Left kidney (tissue), 2 donors: ENCODE measurements around the gene CD27. TPM values are rescaled to one million over a fixed set of nuclear protein-coding genes. Genes with fewer than 3 reads are reported as not detected.
A peak's percentile ranks its signal among the peaks of the same experiment; 100 is the strongest.
"Not testable (repeated sequence)": the region's sequence is repeated elsewhere in the genome, so short reads cannot be mapped to it uniquely, and the experiment has no call there.

Experiments used
- DNase-seq: peaks from one replicate; pipeline ENCODE4 v3.0.0-alpha.2; 2013
- polyA plus RNA-seq: library from polyadenylated mRNA; unstranded; fragments of 120-200 nt; gene quantifications from one replicate; pipeline ENCODE4 v1.2.1, GENCODE V29; 2013; ENCODE audit not compliant: insufficient read length

The CD27 gene
- polyA plus RNA-seq, 1 donor: 1.2 TPM

GRCh38 chr12:6461401-6462233 lies 16.9 kb downstream of the CD27 start:
- DNase-seq: no peak

DNA sequence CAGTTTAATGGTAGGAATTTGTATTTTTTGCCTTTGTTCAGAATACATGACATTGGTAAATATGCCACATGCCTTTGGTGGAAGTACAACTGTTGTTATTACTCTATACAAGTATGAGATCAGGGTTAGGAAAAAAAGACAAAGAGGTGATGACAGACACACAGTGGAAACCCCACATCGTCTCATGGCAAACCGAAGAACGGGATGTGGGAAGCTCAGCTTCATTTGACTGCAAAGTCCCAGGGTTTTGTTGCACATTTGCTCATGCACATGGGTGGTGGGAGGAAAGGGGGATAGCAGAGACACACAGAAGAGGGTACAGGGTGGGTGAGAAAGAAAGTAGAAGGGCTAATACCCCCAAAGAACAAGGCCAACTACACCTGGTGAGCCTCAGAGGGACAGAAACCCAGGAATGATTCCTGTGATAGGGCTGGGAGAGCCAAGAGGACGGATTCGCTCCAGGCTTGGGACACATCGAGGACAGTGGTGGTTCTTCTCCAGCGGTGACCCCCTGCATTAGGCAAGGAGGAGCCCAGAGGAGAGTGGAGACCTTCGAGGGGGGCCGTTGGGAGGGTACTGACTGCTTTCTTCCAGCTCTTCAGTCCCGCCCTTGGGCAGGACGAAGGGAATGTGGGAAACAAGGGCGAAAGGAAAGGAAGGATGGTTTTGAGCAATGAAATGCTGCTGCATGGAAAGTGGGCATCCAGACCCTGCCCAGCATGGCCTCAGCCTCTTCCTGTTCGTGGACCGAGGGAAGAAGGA lies 17.7 kb downstream of the CD27 start:
- DNase-seq: no peak

DNA sequence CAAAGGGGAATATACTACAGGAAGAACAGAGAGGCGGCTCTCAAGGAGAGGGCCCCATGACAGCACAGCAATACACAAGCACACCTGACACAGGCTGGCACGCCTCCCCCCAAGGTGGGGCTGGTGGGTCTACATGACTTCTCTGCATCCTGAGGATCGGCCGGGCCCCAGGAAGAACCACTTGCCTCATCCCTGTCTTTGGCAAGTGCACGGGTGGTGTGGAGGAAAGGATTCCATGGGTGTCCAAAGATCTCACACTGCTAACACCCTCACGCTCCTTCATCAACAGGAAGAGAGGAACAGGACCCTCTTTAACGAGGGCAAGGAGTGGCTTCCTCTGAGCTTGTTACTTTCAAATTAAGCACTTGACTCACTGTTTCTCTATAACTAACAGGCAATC lies 18.5 kb downstream of the CD27 start:
- no peak for DNase-seq

- no peak for DNase-seq
These were observed 19.1 kb downstream of the CD27 start for GRCh38 chr12:6463858-6464257.

DNA sequence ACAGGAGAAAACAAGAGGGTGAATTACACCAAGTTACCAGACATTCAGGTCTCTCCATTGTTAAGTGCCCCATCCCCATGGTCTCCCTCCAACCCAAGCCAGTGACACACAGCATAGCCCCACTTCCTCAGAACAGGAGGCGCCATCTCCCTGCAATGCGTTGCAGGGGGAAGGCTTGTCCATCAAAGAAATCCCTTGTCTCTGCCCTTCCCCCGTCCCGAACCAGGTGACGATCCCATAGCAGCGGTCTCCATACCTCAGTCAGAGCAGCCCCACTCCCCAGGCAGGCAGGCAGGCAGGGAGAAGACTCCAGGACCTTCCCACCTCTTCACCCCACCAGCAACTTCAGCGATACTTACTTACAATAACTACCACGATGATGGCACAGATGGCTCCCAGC lies 19.8 kb downstream of the CD27 start:
- no peak for DNase-seq

- peak; percentile 74 for DNase-seq
These were observed 20.9 kb downstream of the CD27 start for GRCh38 chr12:6465467-6466183.

- no peak for DNase-seq
These were observed 21.4 kb downstream of the CD27 start for GRCh38 chr12:6466184-6466573.

GRCh38 chr12:6466751-6467150 lies 22.0 kb downstream of the CD27 start:
- DNase-seq: not testable (repeated sequence)

DNA sequence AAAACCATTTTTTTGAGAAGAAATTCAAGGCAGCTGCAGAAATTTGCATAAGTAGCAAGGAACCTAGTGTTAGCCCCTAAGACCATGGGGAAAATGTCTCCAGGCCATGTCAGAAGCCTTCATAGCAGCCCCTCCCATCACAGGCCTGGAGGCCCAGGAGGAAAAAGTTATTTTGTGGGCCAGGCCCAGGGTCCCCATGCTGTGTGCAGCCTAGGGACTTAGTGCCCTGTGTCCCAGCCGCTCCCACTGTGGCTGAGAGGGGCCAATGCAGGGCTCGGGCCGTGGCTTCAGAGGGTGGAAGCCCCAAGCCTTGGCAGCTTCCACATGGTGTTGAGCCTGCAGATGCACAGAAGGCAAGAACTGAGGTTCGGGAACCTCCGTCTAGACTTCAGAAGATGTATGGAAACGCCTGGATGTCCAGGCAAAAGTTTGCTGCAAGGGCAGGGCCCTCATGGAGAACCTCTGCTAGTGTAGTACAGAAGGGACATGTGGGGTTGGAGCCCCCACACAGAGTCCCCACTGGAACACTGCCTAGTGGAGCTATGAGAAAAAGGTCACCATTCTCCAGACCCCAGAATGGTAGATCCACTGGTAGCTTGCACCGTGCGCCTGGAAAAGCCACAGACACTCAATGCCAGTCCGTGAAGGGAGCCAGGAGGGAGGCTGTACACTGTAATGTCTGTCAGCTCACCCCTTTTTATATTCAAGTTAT lies 23.0 kb downstream of the CD27 start:
- DNase-seq: not testable (repeated sequence)

GRCh38 chr12:6468283-6468575 lies 23.5 kb downstream of the CD27 start:
- no peak for DNase-seq

GRCh38 chr12:6469092-6469491 lies 24.3 kb downstream of the CD27 start:
- no peak for DNase-seq

DNA sequence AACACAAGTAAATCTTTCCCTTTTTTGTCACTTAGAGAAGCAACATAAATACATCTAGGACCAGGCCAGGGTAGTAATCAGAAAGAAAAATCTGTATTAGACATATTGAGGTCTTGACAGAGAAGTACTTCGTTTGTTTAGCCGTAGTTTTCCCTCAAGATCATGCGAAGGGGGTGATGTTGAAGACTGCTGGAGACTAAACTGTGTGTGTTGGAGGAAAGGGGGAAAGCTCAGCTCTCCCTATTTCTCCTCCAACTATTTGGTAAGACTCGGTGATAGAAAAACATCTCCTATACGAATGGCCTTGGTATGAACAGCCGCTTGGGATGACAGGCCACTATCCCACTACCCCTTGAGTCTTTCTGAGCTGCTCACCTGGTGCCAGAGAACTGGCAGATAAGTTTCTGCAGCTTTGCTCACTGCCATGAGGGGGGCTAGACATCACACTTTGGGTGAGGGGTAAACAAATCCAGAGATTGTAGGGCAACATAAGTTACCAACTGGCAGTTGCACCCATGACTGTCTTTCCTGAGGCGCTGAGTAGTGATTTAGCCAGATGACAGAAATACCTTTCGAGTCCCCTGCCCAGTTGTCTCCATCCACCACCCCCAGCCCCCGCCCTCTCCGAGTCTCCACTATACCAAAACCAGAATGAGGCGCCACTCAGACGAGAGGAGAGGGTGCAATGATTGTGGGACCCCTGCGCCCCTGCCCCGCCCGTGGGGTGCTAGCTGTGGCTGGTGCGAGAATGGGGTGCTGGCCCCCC lies 25.0 kb downstream of the CD27 start:
- DNase-seq: no peak

DNA sequence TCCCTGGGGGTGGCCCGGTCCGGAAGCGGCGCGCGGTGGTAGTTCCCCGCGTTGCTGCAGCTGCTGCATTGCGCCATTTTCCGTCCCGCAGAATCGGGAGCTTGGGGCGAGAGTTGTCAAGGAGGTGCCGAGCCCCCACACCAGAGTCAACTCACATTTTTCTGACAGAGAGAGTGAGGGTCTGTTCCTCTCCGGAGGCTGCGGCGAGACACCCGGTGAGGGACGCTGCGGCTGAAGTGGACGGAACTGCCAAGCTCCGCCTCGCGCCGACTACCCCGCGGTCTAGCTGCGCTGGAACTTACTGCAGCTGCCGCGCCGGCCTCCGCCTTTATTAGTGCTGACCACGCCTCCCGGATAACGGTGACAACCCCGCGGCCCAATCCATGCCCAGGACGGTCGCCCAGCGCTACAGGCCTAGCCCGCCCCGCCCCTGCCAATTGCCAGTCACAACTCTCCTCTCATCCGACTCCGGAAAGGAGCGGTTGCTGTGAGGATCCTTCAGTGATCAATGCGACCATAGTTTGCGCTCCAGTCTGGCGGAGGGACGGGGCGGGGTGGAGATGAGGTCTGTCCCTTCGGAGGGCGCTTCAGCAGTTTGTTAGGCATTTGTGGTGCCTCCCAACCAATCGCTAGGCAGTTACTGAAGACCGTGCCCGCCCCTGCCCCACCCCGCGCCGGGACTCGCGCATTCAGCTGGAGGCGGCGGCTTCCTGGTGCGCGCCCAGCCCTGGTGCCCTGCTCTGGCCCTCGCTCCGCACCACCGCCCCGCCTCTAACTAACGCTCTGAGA lies 25.8 kb downstream of the CD27 start, which contains the start of gene VAMP1:
TSS of gene VAMP1 (minus strand) at position 303 of the 789 bp plus-strand sequence. CDS start at position 157, 146 bp downstream.
- DNase-seq: peak; percentile 94

- no peak for DNase-seq
These were observed 27.2 kb downstream of the CD27 start for GRCh38 chr12:6471989-6472360.

GRCh38 chr12:6472491-6472890 lies 27.7 kb downstream of the CD27 start:
- no peak for DNase-seq

DNA sequence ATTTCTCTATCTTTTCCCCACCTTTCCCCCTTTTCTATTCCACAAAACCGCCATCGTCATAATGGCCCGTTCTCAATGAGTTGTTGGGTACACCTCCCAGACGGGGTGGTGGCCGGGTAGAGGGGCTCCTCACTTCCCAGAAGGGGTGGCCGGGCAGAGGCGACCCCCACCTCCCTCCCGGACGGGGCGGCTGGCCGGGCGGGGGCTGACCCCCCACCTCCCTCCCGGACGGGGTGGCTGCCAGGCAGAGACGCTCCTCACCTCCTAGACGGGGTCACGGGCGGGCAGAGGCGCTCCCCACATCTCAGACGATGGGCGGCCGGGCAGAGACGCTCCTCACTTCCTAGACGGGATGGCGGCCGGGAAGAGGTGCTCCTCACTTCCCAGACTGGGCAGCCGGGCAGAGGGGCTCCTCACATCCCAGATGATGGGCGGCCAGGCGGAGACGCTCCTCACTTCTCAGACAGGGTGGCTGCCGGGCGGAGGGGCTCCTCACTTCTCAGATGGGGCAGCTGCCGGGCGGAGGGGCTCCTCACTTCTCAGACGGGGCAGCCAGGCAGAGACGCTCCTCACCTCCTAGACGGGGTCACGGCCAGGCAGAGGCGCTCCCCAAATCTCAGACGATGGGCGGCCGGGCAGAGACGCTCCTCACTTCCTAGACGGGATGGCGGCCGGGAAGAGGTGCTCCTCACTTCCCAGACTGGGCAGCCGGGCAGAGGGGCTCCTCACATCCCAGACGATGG lies 30.6 kb downstream of the CD27 start:
- not testable (repeated sequence) for DNase-seq

GRCh38 chr12:6476489-6476888 lies 31.7 kb downstream of the CD27 start:
- no peak for DNase-seq

GRCh38 chr12:6477601-6478377 lies 33.0 kb downstream of the CD27 start:
- not testable (repeated sequence) for DNase-seq

DNA sequence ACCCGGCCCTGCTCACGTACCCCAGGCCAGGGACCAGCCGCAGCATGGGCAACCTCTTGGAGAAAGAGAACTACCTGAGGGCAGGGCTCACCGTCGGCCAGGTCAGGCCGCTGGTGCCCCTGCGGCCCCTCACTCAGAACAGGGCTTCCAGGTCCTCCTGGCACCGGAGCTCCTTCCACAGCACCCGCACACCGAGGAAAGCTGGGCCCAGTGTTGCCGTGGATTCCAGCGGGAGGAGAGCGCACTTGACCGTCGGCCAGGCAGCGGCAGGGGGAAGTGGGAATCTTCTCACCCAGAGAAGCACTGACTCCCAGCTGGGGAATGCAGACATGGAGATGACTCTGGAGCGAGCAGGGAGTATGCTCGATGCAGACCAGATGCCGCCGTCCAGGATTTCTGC lies 33.7 kb downstream of the CD27 start:
- no peak for DNase-seq
